Stimulated activated CD4-positive, alpha-beta T cell treated with anti-CD3 and anti-CD28 coated beads, TNF-alpha, amount 100 ng/mL, for 1 hour (primary cell): Measurements from ENCODE around the gene ANKRD27.
"Not testable (repeated sequence)": the region's sequence is repeated elsewhere in the genome, so short reads cannot be mapped to it uniquely, and the experiment has no call there.

ENCODE experiments used
- DNase-seq, 3 donors: peaks; one replicate each; pipeline ENCODE4 v3.0.0-alpha.2; 2020; ENCODE audit warnings: low read depth in 3 of 3, low spot score in 1 of 3

Gene ANKRD27

GRCh38 chr19:32656379-32656778 is 18.6 kb downstream of the ANKRD27 start:
- DNase-seq: not testable (repeated sequence)

- DNase-seq: no peak
Measured at GRCh38 chr19:32653599-32653915, 21.4 kb downstream of the ANKRD27 start.

- no peak for DNase-seq
Measured at GRCh38 chr19:32652894-32653598, 21.9 kb downstream of the ANKRD27 start.

- DNase-seq: not testable (repeated sequence)
Measured at GRCh38 chr19:32652331-32652730, 22.6 kb downstream of the ANKRD27 start.

- DNase-seq: no peak
Measured at GRCh38 chr19:32651729-32652140, 23.2 kb downstream of the ANKRD27 start.

- no peak for DNase-seq
Measured at GRCh38 chr19:32650671-32651070, 24.3 kb downstream of the ANKRD27 start.

- no peak for DNase-seq
Measured at GRCh38 chr19:32649751-32650150, 25.2 kb downstream of the ANKRD27 start.

GRCh38 chr19:32647361-32647760 is 27.6 kb downstream of the ANKRD27 start:
- DNase-seq: no peak

- no peak for DNase-seq
Measured at GRCh38 chr19:32646556-32646955, 28.4 kb downstream of the ANKRD27 start.

GRCh38 chr19:32642771-32643170 is 32.2 kb downstream of the ANKRD27 start:
- peak; percentile 7 to 24 (median 11) for DNase-seq

GRCh38 chr19:32638625-32639024 is 36.4 kb downstream of the ANKRD27 start:
- no peak for DNase-seq

- no peak for DNase-seq
Measured at GRCh38 chr19:32637480-32637879, 37.5 kb downstream of the ANKRD27 start.

GRCh38 chr19:32631381-32631780 is 43.6 kb downstream of the ANKRD27 start:
- DNase-seq: no peak

GRCh38 chr19:32630338-32630737 is 44.6 kb downstream of the ANKRD27 start:
- DNase-seq: no peak

GRCh38 chr19:32627714-32628270 is 47.2 kb downstream of the ANKRD27 start:
- DNase-seq: no peak

- DNase-seq: no peak
Measured at GRCh38 chr19:32626969-32627368, 48.0 kb downstream of the ANKRD27 start.

- DNase-seq: no peak
Measured at GRCh38 chr19:32624410-32624809, 50.6 kb downstream of the ANKRD27 start.

GRCh38 chr19:32622002-32622401 is 53.0 kb downstream of the ANKRD27 start:
- DNase-seq: no peak

GRCh38 chr19:32619051-32619685 is 55.8 kb downstream of the ANKRD27 start:
- no peak for DNase-seq

GRCh38 chr19:32615569-32615968 is 59.4 kb downstream of the ANKRD27 start:
- no peak for DNase-seq

GRCh38 chr19:32614916-32615315 is 60.1 kb downstream of the ANKRD27 start:
- no peak for DNase-seq

- no peak for DNase-seq
Measured at GRCh38 chr19:32613008-32613407, 62.0 kb downstream of the ANKRD27 start.

GRCh38 chr19:32611161-32611560 is 63.8 kb downstream of the ANKRD27 start:
- no peak for DNase-seq
